Stimulated activated CD4-positive, alpha-beta T cell treated with anti-CD3 and anti-CD28 coated beads, Interleukin-12 subunit alpha, Interleukin-12 subunit beta, amount 100 ng/mL, for 24 hours (primary cell): ENCODE measurements around the gene NOX5.

Experiments
- DNase-seq, 2 experiments: peaks; one replicate each; pipeline ENCODE4 v3.0.0-alpha.2; 2020; ENCODE audit warnings: low read depth in 2 of 2

NOX5 gene

DNA sequence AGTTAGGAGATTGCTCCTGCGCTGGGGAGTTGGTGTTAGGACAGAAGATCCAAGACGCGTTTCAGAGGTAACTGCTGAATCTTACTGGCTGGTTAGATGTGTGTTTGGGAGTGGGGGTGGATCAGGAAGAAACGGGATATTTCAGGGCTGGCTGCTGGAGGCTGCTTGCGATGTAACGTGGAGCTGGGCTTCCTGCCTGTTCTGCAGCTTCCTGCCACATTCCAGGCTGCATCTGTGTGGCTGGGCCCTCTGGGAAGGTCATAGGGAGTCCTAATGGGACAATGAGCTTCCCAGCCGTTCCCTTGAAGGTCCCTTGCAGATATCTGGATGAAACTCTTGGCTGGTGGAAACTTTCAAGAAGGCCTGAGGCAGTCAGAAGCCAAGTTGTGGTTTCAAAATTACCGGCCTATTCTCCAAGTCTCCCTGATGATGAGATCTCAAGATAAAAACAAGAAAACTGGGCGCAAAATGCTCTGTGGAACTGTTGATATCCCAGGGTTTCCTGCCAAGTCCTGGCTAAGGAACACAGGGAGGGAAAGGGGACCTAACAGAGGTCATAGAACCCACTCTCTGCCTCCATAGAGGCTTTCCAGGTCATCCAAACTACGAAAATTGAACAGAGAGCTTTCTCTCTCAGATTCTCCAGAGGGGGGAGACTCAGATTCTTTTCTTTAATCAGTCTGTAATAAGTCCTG lies 67.0 kb downstream of the NOX5 start:
- DNase-seq = no peak

GRCh38 chr15:69082021-69082502 lies 67.6 kb downstream of the NOX5 start:
- no peak for DNase-seq

DNA sequence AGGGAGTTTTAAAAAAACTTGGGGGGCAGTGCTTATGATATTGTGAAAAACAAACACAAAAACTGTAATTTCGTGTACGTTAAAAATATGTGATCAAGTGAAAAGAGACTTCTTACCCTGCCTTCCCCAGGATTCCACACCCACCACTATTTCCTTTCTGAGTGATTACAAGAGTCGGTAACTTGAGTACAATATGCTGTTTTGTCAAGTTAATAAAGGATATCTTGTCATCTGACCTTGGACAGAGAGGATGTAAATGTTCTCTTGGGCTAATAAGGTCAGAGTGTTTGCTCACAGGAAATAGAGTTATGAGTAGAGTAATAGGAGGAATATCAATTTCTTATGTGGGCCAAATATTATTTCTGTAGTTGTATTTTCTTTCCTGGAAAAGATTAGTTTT lies 68.1 kb downstream of the NOX5 start:
- no peak for DNase-seq

- DNase-seq = no peak
Observed at GRCh38 chr15:69084404-69085030, 70.0 kb downstream of the NOX5 start.

DNA sequence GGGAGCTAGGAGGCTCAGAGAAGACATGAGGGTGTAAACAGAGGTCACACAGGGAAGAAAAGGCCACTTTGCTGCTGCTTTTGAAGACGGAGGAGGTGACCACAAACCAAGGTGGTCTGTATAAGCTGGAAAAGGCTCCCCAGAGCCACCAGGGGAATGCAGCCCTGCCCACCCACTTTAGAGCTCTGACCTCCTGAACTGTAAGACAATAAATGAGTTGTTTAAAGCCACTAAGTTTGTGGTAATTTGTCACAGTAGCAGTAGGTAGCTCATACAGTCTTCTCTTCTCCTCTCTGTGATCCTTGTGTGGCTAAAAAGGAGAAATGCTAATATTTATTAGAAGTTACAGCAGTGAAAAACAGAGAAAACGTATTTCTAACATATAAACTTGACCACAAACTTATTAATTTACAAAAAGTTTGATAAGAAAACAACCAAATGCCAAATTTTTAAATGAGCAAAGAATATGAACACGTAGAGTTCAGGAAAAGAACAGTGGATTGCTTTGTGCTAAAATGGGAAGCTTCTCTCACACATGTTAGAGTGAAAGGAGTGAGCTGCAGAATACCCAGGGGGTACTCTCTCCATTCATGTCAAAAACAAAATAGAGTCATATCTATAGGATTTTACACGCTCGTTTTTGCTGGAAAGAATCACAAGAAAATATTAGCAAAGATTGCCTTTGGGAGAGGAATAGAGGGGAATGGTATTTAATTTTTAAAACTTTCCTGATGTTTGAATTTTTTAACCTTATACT lies 71.0 kb downstream of the NOX5 start:
- no peak for DNase-seq

DNA sequence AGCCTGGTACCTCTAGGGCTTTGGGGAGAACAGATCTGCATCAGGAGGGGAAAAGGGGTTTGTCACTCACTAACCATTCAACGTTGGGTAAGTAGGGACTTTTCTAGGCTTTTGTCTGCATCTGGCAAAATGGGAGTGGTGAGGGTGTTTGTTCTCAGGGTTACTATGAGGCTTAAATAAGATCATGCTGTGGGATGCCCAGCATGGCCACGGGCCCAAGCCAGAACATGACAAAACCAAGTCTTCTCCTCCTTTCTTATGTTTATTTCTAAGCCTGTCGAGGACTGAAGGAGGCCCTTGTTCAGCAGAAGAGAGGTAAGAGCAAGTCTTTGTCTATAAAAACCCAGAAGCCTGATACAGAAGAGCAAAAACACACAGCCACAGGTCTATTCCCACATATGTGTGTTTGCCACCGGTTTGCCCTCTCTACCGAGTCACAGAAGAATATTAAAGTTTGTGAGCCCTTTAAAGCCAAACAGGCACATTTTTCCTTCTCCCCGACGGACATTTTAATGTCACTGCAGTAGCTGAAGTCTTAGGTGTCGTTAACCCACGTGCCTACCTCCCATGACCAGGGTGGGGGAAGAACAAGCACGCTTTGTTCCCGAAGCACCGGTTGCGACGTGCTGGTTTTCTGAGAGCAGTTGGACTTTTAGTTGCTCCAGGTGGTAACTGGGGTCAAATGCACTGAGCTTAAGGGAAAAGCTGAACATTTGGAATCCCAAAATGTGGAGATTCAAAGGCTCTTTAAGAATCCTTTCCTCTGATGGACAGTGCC lies 72.1 kb downstream of the NOX5 start:
- DNase-seq = no peak

DNA sequence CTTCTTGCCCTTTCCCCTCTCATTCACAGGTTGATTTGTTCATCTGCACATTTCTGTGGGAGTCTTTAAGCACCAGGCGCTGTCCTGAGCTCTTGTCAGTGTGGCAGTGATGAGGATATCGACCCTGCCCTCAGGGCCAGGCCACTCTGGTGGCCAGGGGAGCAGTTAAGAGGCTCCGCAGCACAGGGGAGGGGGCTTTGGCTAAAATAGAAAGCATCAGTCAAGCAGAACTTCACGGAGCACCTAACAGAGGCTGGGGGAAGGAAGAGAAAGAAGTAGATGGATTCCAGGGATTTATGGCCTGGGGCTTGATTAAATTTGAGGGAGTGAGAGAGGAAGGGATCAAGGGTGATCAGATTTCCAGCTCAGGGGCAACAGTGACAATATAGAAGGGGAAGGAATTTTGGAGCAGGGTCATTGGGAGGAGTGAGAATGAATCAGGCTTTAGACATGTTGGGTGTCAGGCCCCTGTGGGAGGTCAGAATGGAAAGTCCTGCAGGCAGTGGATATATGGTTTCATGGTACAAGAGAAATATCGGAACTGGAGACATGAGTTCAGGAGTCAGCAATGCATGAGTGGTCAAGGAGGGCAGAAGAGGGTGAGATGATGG lies 73.0 kb downstream of the NOX5 start:
- DNase-seq = no peak

- DNase-seq = no peak
Observed at GRCh38 chr15:69088300-69088965, 73.9 kb downstream of the NOX5 start.

- DNase-seq = no peak
Observed at GRCh38 chr15:69089258-69089657, 74.8 kb downstream of the NOX5 start.

DNA sequence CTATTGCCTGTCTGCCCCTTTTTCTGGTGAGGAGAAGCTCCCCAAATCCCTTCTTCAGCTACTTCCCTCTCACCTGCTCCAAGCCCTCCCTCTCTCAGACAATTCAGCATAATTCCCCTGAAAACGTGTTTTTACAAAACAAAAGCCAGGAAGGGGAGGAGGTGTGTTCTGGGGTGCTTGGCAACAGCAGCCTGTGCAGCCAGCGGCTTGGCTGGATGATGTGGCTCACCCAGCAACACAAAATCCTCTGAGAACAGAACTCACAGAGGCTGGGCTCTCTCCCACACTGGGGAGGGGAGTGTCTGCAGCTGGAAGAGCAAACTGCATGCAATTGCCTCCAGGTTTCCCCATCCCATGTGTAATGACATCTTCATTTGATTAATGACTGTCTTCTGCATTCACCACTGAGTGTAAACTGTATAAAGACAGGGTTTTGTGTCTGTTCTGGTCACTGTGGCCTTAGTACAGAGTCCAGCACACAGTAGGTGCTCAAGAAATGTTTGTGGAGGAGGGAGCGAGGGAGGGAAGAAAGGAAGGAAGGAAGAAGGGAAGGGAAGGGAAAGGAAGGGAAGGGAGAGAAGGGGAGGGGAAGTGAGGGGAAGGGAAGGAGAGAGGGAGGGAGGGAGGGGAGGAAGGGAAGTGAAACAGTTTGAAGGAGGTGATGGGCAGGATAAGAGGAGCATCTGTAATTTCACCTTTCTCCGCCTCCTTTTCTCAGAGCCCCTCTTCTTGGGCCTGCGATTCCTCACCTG lies 75.9 kb downstream of the NOX5 start:
- no peak for DNase-seq

- DNase-seq = no peak
Observed at GRCh38 chr15:69091654-69092053, 77.2 kb downstream of the NOX5 start.

GRCh38 chr15:69092159-69092558 lies 77.7 kb downstream of the NOX5 start:
- DNase-seq = no peak

GRCh38 chr15:69093127-69093526 lies 78.6 kb downstream of the NOX5 start:
- DNase-seq = no peak

DNA sequence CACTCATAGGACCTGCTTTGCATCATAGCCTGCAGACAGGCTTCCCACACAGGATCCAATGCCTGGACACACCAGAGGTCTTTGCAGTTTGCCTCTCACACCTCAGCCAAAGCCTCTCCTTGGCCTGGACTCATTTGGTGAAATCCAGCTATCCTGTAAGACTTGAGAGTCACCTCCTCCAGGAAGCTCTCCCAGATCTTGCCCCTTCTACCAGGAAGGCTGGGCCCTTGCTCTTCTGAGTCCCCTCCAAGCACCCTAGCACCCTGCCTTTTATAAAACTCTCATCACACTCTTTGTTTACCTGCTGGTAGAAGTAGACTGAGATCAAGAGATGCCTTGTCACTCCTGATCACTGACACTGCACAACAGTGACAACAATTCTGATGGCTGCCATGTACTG lies 79.1 kb downstream of the NOX5 start:
- DNase-seq = no peak

GRCh38 chr15:69094124-69094921 lies 79.8 kb downstream of the NOX5 start:
- no peak for DNase-seq

GRCh38 chr15:69095274-69095673 lies 80.8 kb downstream of the NOX5 start:
- no peak for DNase-seq

GRCh38 chr15:69096196-69096595 lies 81.7 kb downstream of the NOX5 start:
- no peak for DNase-seq

- DNase-seq = no peak
Observed at GRCh38 chr15:69096626-69097025, 82.1 kb downstream of the NOX5 start.

DNA sequence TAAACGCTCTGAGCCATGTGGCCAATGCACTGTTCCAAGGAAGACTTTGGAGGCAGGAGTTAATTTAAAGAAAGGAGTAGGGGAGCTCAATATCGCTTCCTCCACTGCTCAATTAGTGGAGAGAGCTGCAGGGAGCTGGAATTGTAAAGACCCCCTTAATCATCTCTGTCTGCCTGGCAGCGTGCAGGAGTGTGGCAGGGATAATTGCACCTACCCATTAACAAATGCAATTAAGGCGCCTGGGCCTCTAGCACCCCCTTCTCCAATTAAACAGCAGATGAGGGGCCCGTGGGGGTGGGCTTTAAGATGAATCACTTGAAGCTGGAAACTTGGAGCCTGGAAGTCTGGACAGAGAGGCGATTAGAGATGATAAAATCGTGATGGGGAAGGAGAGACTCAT lies 84.3 kb downstream of the NOX5 start:
- DNase-seq = no peak

GRCh38 chr15:69099941-69100340 lies 85.4 kb downstream of the NOX5 start:
- no peak for DNase-seq
